ENCODE data around the gene VGLL4. TPM values are rescaled to one million over a fixed set of nuclear protein-coding genes. Genes with fewer than 3 reads are reported as not detected.

The VGLL4 gene
- total RNA-seq, 1 experiment from 2014 or later = 26.9 TPM

DNA sequence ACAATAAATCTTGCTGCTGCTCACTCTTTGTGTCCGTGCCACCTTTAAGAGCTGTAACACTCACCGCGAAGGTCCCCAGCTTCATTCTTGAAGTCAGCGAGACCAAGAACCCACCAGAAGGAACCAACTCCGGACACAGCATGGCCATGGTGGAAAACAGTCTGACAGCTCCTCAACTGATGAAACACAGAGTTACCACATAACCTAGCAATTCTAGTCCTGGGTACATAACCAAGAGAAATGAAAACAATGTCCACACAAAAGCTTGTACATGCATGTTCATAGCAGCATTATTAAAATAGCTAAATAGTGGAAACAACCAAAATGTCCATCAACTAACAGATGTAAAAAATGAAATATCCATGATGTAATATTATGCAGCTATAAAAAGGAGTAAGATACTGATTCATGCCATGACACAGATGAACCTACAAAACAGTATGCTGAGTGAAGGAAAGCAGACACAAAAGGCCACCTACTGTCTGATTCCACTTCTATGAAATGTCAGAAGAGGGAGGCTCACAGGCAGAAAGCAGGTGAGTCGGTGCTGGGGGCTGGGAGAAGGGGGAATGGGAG, 36.8 kb downstream of the VGLL4 start:
- no peak overlapping the region for H3K4me3 ChIP-seq (replicated peaks in 1 of 2; ENCODE audit: low read depth in 1 of 2, low read length in 2 of 2)
- intact Hi-C loops (cut with micrococcal nuclease) = no loop called here
- DNase-seq (ENCODE audit: low read depth, low spot score) (no peak), ATAC-seq (no peak)
- H3K4me1 ChIP-seq (ENCODE audit: control insufficient read depth in 1 of 2, insufficient read depth in 2 of 2, low read length in 2 of 2) = peaks cover 0 to 1% of the 10 kb centered on the region in 2 experiments; a peak in 1 of 4 replicates
- no TSS peak for BruUV-seq (replicated peaks)
- RAD21 ChIA-PET (ENCODE audit: low non-redundant PET in 1 of 2, low total read pairs in 2 of 2, uncharacterized antibody in 2 of 2, unreplicated experiment in 2 of 2) = no interaction called here
- H3K9me3 ChIP-seq (ENCODE audit: control insufficient read depth in 1 of 2, insufficient read depth in 1 of 2, low read depth in 1 of 2, low read length in 2 of 2) = no peaks in the 10 kb centered on the region
- no peak overlapping the region for H2AFZ ChIP-seq (ENCODE audit: low read depth, low read length, poor library complexity, severe bottlenecking)
- H3K27ac ChIP-seq (ENCODE audit: low read depth, low read length) = no peak overlapping the region
- H3K9ac ChIP-seq (ENCODE audit: low read length) = no peak overlapping the region
- POLR2A ChIA-PET = interaction anchor here (1.0 kb wide), 1 partner anchor 12 kb away, joined by 3 read pairs; no protein-coding TSS in a partner anchor
- H4K20me1 ChIP-seq (ENCODE audit: insufficient read depth) = no peaks in the 10 kb centered on the region
- TF ChIP-seq, protein P1, sequence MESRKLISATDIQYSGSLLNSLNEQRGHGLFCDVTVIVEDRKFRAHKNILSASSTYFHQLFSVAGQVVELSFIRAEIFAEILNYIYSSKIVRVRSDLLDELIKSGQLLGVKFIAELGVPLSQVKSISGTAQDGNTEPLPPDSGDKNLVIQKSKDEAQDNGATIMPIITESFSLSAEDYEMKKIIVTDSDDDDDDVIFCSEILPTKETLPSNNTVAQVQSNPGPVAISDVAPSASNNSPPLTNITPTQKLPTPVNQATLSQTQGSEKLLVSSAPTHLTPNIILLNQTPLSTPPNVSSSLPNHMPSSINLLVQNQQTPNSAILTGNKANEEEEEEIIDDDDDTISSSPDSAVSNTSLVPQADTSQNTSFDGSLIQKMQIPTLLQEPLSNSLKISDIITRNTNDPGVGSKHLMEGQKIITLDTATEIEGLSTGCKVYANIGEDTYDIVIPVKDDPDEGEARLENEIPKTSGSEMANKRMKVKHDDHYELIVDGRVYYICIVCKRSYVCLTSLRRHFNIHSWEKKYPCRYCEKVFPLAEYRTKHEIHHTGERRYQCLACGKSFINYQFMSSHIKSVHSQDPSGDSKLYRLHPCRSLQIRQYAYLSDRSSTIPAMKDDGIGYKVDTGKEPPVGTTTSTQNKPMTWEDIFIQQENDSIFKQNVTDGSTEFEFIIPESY (IDR thresholded peaks at IDR 0.05; ENCODE audit: extremely low read depth, insufficient replicate concordance, low read length) = no peak
- TF ChIP-seq POLR2A (IDR thresholded peaks at IDR 0.05; ENCODE audit: borderline replicate concordance, extremely low read depth, insufficient read depth, insufficient read length) = no peak
- TF ChIP-seq, protein P2, sequence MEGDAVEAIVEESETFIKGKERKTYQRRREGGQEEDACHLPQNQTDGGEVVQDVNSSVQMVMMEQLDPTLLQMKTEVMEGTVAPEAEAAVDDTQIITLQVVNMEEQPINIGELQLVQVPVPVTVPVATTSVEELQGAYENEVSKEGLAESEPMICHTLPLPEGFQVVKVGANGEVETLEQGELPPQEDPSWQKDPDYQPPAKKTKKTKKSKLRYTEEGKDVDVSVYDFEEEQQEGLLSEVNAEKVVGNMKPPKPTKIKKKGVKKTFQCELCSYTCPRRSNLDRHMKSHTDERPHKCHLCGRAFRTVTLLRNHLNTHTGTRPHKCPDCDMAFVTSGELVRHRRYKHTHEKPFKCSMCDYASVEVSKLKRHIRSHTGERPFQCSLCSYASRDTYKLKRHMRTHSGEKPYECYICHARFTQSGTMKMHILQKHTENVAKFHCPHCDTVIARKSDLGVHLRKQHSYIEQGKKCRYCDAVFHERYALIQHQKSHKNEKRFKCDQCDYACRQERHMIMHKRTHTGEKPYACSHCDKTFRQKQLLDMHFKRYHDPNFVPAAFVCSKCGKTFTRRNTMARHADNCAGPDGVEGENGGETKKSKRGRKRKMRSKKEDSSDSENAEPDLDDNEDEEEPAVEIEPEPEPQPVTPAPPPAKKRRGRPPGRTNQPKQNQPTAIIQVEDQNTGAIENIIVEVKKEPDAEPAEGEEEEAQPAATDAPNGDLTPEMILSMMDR (IDR thresholded peaks at IDR 0.05 in 2 of 3, conservative IDR thresholded peaks at IDR 0.05 in 1 of 3; ENCODE audit: borderline replicate concordance in 1 of 3, insufficient read depth in 1 of 3, low read depth in 2 of 3, low read length in 2 of 3) = no peak
- no peak for TF ChIP-seq SP1 (IDR thresholded peaks at IDR 0.05; ENCODE audit: low read depth)
- no peak for TF ChIP-seq TCF7L2 (IDR thresholded peaks at IDR 0.05; ENCODE audit: borderline replicate concordance, extremely low read depth, insufficient read depth, insufficient read length)
- no peak for TF ChIP-seq CEBPB (IDR thresholded peaks at IDR 0.05; ENCODE audit: low read depth)
- TF ChIP-seq ELF1 (IDR thresholded peaks at IDR 0.05; ENCODE audit: borderline replicate concordance, low read depth) = no peak
- no peak for TF ChIP-seq CBX3 (IDR thresholded peaks at IDR 0.05; ENCODE audit: low read depth)
- TF ChIP-seq REST (IDR thresholded peaks at IDR 0.05; ENCODE audit: low read depth) = no peak
- TF ChIP-seq RAD21 (IDR thresholded peaks at IDR 0.05; ENCODE audit: low read depth) = no peak
- no peak for TF ChIP-seq POLR2AphosphoS5 (IDR thresholded peaks at IDR 0.05; ENCODE audit: low read depth, low read length)
- no peak for TF ChIP-seq JUND (IDR thresholded peaks at IDR 0.05)
- no peak for TF ChIP-seq SIN3A (IDR thresholded peaks at IDR 0.05; ENCODE audit: low read depth)
- H3K4me2 ChIP-seq (ENCODE audit: low read length) = no peak overlapping the region
- H3K79me2 ChIP-seq (ENCODE audit: insufficient read depth, low read length) = peaks cover 21% of the 10 kb centered on the region; the same call in 1 of the 2 replicates
- CTCF ChIA-PET = no interaction called here
- no peaks in the 10 kb centered on the region for H3K9me2 ChIP-seq (ENCODE audit: insufficient read depth)
- H3K27me3 ChIP-seq (ENCODE audit: insufficient read depth, low read length) = no peaks in the 10 kb centered on the region
- H3K36me3 ChIP-seq (ENCODE audit: control insufficient read depth in 1 of 2, insufficient read depth in 2 of 2, low read length in 2 of 2) = no peaks in the 10 kb centered on the region
